ENCODE measurements around the gene TBATA.
"Not testable (repeated sequence)": the region's sequence is repeated elsewhere in the genome, so short reads cannot be mapped to it uniquely, and the experiment has no call there.

Gene TBATA

GRCh38 chr10:70777063-70777875 lies 7.9 kb downstream of the TBATA start:
- DNase-seq: no peak

DNA sequence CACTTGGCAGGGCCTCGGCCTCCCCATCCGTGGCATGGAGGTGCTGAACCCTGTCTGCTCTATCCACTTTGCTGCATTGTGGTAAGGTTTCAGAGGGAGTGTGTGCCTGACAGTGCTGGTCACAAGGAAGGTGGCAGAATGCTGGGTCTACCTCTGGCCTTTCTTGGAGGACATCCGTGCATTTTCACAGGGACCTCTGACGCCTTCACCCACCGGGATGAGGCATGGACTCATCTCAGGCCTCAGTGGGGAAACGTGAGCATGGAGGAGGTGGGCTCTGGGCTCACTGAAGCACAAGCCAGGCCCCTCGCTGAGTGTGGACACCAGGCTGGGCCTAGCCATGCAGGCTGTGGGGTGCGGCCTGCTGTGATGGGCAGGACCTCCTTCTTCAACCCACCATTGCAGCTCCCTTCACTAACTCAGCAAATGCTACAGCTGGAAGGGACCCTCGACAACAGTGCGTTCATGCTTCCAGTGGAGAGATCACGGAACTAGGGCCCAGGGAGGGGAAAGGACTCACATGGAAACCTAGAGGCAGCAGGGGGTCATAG lies 8.6 kb downstream of the TBATA start:
- DNase-seq: no peak

DNA sequence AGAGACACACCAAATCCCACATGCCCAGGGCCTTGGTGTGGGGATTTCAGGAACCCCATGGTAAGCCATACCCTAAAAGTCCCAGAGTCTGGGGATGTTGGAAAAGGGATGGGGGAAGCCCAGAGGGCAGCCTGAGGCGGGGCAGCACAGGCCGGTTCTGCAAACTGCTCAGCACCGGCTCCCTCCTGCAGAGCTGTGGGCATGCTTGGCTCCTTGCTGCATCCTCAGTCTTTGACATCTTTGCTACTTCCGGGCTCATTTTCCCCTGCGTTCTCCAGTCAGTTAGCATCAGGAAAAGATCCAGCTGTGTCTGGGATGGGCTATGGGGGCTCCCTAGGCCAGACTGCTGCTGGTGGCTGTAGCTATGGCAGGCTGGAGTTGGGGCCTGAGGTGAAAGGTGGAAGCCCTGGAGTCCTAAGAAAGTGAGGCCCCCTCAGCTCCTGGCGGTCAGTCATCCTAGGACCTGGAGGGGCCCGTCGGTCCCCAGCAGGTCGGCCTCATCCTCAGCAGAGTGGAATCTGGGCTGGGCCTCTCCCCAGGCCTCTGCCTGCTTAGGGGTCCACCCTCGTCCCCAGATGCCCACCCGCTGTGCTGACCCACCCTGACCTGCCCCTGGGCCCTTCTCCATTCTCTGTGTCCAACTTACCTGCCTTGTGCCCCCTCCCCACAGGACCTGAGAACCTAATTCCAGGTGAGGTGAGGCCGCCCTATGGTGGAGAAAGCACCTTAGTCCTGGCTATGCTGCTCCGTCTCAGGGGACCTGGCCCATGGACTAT lies 9.3 kb downstream of the TBATA start:
- DNase-seq: no peak

- no peak for DNase-seq
Observed at GRCh38 chr10:70774810-70775678, 10.1 kb downstream of the TBATA start.

DNA sequence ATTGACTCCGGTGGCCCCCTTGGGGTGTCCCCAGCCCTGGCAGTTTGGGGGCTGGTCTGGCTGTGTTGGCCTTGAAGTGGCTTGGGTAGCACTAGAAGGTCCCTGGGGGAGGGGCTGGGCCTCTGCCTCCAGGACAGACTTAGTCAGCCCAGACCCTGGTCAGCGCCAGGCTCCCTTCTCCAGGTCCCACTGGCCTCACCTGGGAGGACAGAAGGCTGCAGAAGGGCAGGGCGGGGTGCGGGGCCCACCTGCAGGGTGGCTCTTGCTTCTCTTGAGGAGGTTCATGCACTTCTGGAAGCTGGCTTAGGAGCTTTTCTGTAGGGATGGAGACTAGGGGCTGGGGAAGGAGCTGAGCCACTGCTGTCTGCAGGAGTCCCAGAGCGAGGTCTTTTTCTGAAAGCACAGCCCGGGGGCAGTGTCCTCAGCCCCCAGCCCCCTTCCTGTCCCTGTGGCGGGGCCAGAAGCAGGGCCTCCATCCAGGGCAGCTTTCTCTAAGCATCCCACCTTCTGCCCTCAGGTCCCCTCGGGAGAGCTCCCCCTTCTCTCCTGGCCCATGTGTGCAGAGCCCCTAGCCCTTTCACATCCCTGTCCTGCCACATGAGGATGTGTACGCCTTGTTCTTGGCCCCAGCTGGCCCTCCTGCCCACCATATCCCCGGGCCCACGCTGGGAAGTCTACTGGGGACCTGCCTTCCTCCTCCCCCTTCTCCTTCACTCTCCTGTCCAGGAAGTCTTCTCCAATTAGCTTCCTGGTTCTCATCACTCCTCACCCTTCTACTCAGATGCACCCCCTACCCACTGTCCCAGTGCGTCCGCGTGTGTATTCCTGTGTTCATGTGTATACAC lies 11.0 kb downstream of the TBATA start:
- no peak for DNase-seq

GRCh38 chr10:70773461-70773860 lies 11.7 kb downstream of the TBATA start:
- no peak for DNase-seq

DNA sequence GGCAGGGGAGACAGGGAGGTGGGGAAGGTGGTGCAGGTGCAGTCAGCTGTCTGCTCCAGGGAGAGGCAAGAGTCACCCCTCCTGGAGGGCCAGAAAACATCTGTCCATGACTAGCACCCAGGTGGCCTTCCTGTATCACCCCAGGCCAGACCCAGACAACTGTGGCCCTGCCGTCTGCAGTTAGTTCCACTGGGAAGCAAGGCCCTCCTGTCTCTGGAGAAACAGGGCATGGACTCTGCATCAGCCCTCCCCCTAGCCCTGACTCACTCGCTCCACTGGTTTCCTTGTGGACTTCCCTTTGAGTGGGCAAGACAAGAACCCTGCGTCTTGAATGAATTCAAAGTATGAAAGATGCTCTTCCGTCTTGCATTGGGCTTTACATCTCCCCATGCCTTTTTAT lies 12.6 kb downstream of the TBATA start:
- no peak for DNase-seq

DNA sequence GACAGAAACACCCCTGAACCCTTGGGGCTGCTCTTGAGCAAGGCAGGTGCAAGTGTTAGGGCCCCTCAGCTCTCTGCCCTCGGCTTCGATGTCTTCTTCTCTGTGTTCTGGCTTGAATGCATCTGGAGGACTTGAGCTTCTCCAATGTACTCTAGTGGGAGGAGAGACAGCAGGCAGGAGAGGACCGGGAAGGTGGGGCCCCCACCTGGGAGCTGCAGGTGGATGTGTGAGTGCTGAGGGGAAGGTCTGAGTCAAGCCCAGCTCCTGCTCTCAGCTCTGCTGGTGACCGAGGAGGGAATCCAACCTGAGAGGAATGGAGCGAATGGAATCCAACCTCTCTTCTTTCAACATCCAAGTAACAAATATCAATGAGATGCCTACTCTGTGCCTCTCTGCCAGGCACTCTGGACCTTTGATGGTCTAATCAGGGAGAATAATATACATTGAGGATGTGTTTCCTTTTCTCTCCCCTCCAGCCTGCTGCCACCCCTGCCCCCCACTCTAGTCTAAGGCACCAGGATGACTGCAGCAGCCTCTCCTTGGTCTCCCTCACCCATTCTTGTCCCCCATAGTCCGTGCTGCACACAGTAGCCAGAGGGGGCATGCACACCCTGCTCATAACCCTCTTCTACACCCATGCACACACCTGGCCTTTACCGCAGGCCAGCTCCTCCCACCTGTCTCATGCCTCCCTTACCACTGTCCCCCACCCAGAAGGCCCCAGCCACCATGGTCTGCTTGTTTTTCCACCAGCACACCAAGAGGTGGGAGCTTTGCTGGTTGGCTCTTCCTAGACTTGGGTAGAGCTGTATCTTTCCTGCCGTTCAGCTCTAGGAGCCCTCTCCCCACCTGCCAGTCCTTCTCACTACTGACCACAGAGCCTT lies 13.6 kb downstream of the TBATA start:
- DNase-seq: no peak

DNA sequence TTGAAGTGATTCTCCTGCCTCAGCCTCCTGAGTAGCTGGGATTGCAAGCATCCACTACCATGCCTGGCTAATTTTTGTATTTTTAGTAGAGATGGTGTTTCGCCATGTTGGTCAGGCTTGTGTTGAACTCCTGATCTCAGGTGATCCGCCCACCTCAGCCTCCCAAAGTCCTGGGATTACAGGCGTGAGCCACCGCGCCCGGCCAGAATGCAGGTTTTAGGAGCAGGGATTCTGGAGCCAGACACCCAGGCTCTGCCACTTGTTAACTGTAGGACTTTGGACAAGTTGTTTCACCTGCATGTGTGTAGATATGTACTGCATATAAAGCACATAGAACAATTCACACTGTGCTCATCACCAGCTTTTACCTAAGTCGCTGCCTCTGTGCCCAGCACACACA lies 14.7 kb downstream of the TBATA start:
- not testable (repeated sequence) for DNase-seq

- no peak for DNase-seq
Observed at GRCh38 chr10:70770001-70770400, 15.2 kb downstream of the TBATA start.

GRCh38 chr10:70769121-70769520 lies 16.1 kb downstream of the TBATA start:
- DNase-seq: no peak

DNA sequence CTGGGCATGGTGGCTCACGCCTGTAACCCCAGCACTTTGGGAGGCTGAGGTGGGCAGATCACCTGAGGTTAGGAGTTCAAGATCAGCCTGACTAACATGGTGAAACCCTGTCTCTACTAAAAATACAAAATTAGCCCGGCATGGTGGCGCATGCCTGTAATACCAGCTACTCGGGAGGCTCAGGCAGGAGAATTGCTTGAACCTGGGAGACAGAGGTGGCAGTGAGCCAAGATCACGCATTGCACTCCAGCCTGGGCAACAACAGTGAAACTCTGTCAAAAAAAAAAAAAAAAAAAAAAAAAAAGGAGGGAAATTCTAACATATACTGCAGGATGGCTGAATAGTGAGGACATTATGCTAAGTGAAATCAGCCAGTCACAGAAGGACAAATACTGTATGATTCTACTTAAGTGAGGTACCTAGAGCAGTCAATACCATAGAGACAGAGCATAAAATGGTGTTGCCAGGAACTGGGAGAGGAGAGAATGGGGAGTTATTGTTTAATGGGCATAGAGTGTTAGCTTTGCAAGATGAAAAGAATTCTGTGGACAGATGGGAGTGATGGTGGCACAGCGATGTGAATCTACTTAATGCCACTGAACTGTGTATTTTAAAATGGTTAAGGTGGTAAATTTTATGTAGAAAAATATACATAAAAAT lies 17.0 kb downstream of the TBATA start:
- not testable (repeated sequence) for DNase-seq

DNA sequence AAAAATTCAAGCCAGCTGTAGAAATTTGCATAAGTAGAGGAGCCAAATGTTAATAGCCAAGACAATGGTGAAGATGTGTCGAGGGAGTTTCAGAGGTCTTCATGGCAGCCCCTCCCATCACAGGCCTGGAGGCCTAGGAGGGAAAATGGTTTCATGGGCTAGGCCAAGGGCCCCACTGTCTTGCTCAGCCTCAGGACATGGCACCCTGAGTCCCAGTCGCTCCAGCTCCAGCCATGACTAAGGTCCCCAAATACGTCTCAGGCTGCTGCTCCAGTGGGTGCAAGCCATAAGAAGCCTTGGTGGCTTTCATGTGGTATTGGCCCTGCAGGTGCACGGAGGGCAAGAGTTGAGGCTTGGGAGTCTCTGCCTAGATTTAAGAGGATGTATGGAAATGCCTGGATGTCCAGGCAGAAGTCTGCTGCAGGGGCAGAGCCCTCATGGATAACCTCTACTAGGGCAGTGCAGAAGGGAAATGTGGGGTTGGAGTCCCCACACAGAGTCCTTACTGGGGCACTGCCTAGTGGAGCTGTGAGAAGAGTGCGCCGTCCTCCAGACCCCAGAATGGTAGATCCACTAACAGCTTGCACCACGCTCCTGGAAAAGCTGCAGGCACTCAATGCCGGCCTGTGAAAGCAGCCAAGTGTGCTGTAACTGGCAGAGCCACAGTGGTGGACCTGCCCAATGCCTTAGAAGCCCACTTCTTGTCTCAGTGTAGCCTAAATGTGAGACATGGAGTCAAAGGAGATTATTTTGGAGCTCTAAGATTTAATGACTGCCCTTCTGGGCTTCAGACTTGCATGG lies 19.2 kb downstream of the TBATA start:
- DNase-seq: no peak

DNA sequence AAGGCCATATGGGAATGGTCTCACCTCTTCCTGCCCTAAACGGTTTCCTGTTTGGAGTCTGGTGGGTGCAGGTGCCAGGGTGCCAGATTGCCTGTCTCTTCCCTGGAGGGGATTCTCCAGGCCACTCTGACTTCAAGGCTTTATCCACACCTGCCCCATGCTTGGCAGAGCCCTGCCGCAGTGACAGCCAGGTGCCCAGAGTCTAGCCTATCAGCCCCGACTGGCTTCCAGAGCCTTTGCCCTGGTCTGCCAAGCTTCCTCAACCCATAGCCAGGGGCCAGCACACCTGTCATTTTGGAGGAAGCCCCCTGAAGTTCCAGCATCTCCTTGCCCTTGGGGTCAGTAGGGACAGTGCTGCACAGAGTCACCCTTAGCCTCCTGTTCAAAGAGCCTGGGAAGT lies 21.6 kb downstream of the TBATA start:
- DNase-seq: no peak

GRCh38 chr10:70762441-70763175 lies 22.6 kb downstream of the TBATA start:
- DNase-seq: no peak

DNA sequence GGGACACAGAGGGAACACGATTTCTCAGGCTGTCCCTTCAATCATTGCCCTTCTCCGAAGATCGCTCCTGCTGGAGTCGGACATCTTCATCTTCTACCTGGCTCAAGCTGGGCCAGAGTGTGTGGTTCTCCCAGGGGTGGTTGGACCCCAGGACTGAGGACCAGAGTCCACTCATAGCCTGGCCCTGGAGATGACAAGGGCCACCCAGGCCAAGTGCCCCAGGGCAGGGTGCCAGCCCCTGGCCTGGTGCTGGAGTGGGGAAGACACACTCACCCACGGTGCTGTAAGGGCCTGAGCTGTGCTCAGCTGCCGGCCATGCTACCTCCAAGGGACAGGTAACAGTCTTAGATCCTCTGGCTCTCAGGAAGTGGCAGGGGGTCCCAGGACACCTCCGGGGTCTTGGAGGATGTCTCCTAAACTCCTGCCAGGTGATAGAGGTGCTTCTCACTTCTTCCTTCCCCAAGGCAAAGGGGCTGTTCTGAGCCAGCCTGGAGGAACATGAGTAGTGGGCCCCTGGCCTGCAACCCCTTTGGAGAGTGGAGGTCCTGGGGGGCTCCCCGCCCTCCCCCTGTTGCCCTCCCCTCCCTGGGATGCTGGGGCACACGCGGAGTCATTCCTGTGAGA lies 23.3 kb downstream of the TBATA start:
- DNase-seq: no peak

- no peak for DNase-seq
Observed at GRCh38 chr10:70761031-70761601, 24.1 kb downstream of the TBATA start.

DNA sequence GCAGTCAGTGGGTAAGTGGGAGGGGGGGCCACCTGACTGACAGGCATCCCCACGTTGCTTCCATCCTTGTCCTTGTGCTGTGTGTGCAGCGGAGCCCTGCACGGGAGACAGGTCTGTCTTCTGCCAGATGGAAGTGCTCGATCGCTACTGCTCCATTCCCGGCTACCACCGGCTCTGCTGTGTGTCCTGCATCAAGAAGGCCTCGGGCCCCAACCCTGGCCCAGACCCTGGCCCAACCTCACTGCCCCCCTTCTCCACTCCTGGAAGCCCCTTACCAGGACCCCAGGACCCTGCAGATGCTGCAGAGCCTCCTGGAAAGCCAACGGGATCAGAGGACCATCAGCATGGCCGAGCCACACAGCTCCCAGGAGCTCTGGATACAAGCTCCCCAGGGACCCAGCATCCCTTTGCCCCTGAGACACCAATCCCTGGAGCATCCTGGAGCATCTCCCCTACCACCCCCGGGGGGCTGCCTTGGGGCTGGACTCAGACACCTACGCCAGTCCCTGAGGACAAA lies 24.8 kb downstream of the TBATA start:
- DNase-seq: no peak

Measured in stimulated activated CD4-positive, alpha-beta T cell treated with anti-CD3 and anti-CD28 coated beads, Interleukin-4, amount 100 ng/mL, for 1 hour (primary cell).